ENCODE data around the gene AWAT2. TPM values are rescaled to one million over a fixed set of nuclear protein-coding genes. Genes with fewer than 3 reads are reported as not detected.

AWAT2 gene, protein sequence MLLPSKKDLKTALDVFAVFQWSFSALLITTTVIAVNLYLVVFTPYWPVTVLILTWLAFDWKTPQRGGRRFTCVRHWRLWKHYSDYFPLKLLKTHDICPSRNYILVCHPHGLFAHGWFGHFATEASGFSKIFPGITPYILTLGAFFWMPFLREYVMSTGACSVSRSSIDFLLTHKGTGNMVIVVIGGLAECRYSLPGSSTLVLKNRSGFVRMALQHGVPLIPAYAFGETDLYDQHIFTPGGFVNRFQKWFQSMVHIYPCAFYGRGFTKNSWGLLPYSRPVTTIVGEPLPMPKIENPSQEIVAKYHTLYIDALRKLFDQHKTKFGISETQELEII
- total RNA-seq (not detected), polyA plus RNA-seq (ENCODE audit: insufficient read depth in 1 of 8, insufficient read length in 8 of 8, low replicate concordance in 1 of 8) (under 1 TPM in 1 of 8 donors, not detected in 7; 0.08 TPM)
- long read RNA-seq, donor 1 = 0 reads
- long read RNA-seq, donor 2 = 0 reads
- long read RNA-seq, donor 3 = 0 reads
- long read RNA-seq, donor 4 = 0 reads
- long read RNA-seq, donor 5 = 0 reads
- long read RNA-seq, donor 6 = 0 reads
- long read RNA-seq, donor 7 = 0 reads
- long read RNA-seq, donor 8 = 0 reads
- long read RNA-seq, donor 9 = 0 reads
- long read RNA-seq, donor 10 = 0 reads
- long read RNA-seq, donor 11 = 0 reads

DNA sequence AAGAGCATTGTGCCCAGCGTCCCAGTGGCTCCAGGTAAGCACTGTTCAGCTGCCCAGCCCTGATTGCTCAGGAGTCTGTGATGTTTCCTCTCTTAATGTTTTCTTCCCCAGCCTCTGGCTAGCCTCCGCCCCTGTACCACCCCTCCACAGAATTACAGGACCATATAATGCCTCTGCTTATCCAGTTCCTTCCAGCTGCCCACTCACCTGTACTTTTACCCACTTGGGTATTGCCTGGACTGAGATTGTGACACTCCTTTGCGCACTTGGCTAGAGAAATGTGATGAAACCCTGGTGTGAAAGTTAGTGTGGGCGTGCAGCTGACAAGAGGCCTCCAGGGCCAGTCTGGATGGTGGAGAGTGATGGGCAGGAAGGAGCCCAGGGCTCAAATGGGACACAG is at the start of gene AWAT2:
AWAT2 (minus strand) TSS at position 14 of the 400 bp plus-strand sequence; CDS start at position 8, 6 bp downstream.
- no peak within 1 kb of the TSS for H3K4me3 ChIP-seq (ENCODE audit: low read length)
- 72% methylated on average over 3 of the region's 4 CpGs for WGBS (ENCODE audit: insufficient coverage)
- no peak for DNase-seq

DNA sequence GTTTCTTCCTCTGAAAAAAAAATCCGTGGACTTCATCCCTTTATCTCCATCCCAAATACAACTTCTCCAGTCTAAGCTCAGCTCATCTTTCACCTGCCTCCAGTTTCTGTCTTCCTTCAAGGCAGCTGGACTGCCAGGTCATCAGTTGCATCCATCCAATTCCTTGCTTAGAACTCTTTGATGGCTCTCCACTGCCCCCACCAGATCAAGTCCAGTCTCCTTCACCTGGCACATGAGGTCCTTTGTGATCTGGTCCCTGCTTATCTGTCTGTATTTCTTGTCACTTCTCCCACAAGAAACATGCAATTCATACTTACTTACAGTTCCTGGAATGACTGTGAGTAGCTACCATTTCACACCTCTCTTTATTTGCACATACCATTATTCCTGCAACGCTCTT is 46.3 kb upstream of the AWAT2 start:
- peaks cover 10% of the 10 kb centered on the region for H3K27me3 ChIP-seq (ENCODE audit: control insufficient read depth, insufficient read depth, low read length)
- no peak overlapping the region for H3K27ac ChIP-seq (ENCODE audit: low read length)
- 31% methylated on average over 2 of the region's 2 CpGs for WGBS (ENCODE audit: insufficient coverage)
- H3K9me3 ChIP-seq (replicated peaks; ENCODE audit: control insufficient read depth, low read depth, low read length) = no peaks in the 10 kb centered on the region
- H3K36me3 ChIP-seq (ENCODE audit: control insufficient read depth, insufficient read depth, low read length) = no peaks in the 10 kb centered on the region
- no peak overlapping the region for H3K4me3 ChIP-seq (ENCODE audit: low read length)
- DNase-seq = peak; percentile 41
- no peaks in the 10 kb centered on the region for H3K4me1 ChIP-seq (ENCODE audit: control insufficient read depth, insufficient read depth, low read length)

More for the DNA sequence above, at the start of gene AWAT2:
- Histone ChIP-seq H3K9me3 (replicated peaks; ENCODE audit: control insufficient read depth, low read depth, low read length) (no peaks in the 10 kb centered on the region), H3K27me3 (ENCODE audit: control insufficient read depth, insufficient read depth, low read length) (peaks cover 19% of the 10 kb centered on the region), H3K36me3 (ENCODE audit: control insufficient read depth, insufficient read depth, low read length) (no peaks in the 10 kb centered on the region), H3K4me1 (ENCODE audit: control insufficient read depth, insufficient read depth, low read length) (peaks cover 4% of the 10 kb centered on the region), H3K27ac (ENCODE audit: low read length) (no peak within 1 kb of the TSS)

DNA sequence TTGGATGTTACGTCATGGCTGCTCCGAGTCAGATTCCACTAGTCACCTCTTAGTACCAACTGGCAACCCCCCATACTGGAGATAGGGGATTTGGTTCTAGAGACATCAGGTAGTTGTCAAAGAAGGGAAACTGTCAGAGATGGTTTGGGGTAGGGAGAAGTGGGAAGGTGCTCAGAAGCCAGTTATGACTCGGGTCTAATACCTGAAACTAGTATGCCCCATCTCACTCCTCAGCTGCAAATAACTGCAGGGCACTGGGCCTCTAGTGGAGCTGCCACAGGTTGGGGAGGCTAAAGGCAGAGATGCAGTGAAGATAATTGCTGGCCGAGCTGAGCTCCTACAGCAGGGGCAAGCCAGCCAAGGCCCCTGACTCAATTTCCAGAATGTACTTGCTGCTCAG is 42.5 kb upstream of the AWAT2 start:
- no peak for DNase-seq
- no peak overlapping the region for H3K27ac ChIP-seq (ENCODE audit: low read length)
- WGBS (ENCODE audit: insufficient coverage) = 78% methylated on average over 1 of the region's 4 CpGs
- H3K9me3 ChIP-seq (replicated peaks; ENCODE audit: control insufficient read depth, low read depth, low read length) = no peaks in the 10 kb centered on the region
- no peaks in the 10 kb centered on the region for H3K36me3 ChIP-seq (ENCODE audit: control insufficient read depth, insufficient read depth, low read length)
- peaks cover 18% of the 10 kb centered on the region for H3K4me1 ChIP-seq (ENCODE audit: control insufficient read depth, insufficient read depth, low read length)
- H3K4me3 ChIP-seq (ENCODE audit: low read length) = no peak overlapping the region
- H3K27me3 ChIP-seq (ENCODE audit: control insufficient read depth, insufficient read depth, low read length) = peaks cover 12% of the 10 kb centered on the region

DNA sequence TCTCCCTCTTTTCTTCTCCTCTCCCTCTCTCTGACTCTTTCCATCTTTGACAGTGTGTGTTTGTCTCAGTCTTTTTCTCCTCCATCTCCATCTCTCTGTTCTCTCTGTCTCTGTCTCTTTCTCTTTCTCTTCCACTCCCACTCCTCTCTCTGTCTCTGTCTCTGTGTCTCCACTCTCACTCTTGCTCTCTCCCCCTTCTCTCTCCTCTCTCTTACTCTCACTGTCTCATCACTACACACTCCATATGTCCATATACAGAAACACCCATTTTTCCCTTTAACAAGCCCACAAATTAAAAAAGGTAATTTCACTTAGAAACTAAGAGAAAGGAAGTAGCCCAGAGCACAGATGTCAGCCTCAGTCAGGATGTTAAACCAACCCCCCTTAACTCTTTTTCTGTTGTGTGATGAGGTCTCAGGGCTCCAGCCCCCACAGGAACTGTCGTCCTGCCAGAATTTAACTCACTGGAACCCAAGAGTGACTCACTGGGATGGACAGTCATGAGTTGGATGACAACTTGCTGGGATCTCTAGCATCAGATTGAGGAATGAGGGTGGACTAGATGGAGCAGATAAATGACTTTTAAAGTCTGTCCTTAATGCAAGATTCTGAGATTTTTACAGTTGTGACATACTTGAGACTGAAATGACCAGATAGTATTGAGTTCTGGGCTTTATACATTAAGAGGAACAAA is 40.0 kb upstream of the AWAT2 start:
- H3K36me3 ChIP-seq (ENCODE audit: control insufficient read depth, insufficient read depth, low read length) = no peaks in the 10 kb centered on the region
- no CpG with 5 or more reads among the region's 1 CpG for WGBS (ENCODE audit: insufficient coverage)
- DNase-seq = peak; percentile 47
- H3K4me3 ChIP-seq (ENCODE audit: low read length) = no peak overlapping the region
- H3K9me3 ChIP-seq (replicated peaks; ENCODE audit: control insufficient read depth, low read depth, low read length) = no peaks in the 10 kb centered on the region
- H3K4me1 ChIP-seq (ENCODE audit: control insufficient read depth, insufficient read depth, low read length) = peaks cover 18% of the 10 kb centered on the region
- H3K27ac ChIP-seq (ENCODE audit: low read length) = no peak overlapping the region
- peaks cover 13% of the 10 kb centered on the region for H3K27me3 ChIP-seq (ENCODE audit: control insufficient read depth, insufficient read depth, low read length)

DNA sequence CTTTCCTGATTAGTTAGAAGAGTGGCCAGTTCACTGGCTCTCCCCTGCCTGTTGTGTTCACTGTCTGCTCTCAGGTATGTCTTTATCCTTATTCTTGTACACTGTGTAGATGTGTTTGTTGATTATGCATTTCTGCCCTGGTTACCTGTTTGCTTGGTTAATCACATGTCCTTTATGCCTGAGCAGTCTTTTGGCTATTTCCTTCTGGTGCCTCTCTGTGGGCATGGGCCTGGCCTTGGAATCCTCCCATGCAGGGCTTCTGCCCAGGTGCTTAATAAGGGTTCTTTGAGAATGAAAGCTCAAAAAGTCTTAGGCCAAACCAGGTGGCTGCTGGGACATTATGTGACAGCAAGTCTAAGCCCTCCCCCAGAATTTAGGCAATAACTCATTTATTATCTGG is 39.0 kb upstream of the AWAT2 start:
- Histone ChIP-seq H3K9me3 (replicated peaks; ENCODE audit: control insufficient read depth, low read depth, low read length) (no peaks in the 10 kb centered on the region), H3K27ac (ENCODE audit: low read length) (no peak overlapping the region), H3K4me3 (ENCODE audit: low read length) (no peak overlapping the region), H3K27me3 (ENCODE audit: control insufficient read depth, insufficient read depth, low read length) (peaks cover 18% of the 10 kb centered on the region), H3K4me1 (ENCODE audit: control insufficient read depth, insufficient read depth, low read length) (peaks cover 18% of the 10 kb centered on the region), H3K36me3 (ENCODE audit: control insufficient read depth, insufficient read depth, low read length) (no peaks in the 10 kb centered on the region)
- DNase-seq = no peak

DNA sequence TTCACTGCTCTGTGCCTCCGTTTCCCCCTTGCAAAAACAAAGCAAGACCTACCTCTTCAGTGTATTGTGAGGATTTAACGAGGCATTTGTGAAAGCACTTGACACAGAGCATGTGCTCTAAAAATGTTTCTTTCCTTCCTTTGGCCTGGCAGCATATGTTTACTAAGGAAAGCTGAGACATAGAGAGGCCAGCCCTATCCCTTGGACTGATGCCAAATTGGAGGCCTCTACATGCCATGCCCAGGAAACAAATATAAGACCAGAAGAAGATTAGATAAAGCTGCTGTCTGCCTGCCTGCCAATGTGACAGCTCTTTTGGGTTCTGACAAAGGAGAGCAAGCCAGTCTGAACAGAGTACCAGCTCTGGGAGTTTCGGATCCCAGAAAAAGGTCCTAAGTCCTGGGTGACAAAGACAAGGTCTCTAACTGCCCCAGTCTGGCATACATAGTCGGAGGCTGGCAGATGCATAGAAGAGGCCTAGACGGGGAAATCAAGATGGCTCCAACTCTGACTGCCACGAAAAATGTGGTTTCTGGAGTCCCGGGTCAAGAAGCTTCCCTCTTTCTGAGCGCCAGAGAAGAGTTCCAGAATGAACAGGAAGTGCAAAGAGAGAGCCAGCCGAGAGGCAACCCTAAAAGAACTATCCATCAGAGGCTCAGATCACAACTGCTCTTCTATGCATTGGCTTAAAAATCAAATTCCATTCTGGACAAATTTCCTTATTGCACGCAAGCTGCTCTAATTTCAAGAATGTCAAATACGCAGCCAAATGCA is 38.3 kb upstream of the AWAT2 start:
- no peak overlapping the region for H3K4me3 ChIP-seq (ENCODE audit: low read length)
- H3K9me3 ChIP-seq (replicated peaks; ENCODE audit: control insufficient read depth, low read depth, low read length) = no peaks in the 10 kb centered on the region
- peak; percentile 50 for DNase-seq
- 48% methylated on average over 6 of the region's 11 CpGs for WGBS (ENCODE audit: insufficient coverage)
- no peaks in the 10 kb centered on the region for H3K36me3 ChIP-seq (ENCODE audit: control insufficient read depth, insufficient read depth, low read length)
- H3K27ac ChIP-seq (ENCODE audit: low read length) = no peak overlapping the region
- H3K27me3 ChIP-seq (ENCODE audit: control insufficient read depth, insufficient read depth, low read length) = peaks cover 21% of the 10 kb centered on the region
- H3K4me1 ChIP-seq (ENCODE audit: control insufficient read depth, insufficient read depth, low read length) = peaks cover 18% of the 10 kb centered on the region

DNA sequence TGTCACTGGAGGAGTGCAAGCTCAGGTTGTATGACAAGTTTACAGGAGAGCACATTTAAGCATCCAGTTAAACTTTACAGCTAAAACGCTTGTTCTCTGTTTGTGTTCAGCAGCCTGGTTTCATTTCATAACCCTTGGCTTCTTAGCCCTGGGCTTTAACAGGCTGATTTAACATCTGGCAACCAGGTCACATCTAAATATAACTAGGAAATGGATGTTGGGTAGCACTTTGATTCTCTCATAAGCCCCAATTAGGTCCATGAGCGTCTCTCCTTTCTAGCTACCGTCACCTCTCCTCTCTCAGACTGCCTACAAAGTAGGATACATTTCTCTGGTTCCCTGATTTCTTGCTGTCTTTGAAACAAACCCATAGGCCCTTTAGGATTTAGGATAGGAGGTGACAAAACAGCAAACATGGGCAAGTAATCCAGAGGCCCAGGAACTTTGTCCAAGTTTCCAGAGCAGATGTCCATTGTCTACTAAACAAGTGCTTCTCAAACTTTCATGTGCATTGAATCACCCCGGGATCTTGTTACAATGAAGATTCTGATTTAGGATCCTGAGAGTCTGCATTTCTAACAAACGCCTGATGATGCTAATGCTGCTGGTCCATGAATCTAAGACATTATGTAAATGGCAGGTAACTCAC is 35.0 kb upstream of the AWAT2 start:
- 57% methylated on average over 1 of the region's 5 CpGs for WGBS (ENCODE audit: insufficient coverage)
- H3K4me3 ChIP-seq (ENCODE audit: low read length) = no peak overlapping the region
- DNase-seq = peak; percentile 57
- no peaks in the 10 kb centered on the region for H3K36me3 ChIP-seq (ENCODE audit: control insufficient read depth, insufficient read depth, low read length)
- H3K27me3 ChIP-seq (ENCODE audit: control insufficient read depth, insufficient read depth, low read length) = peaks cover 16% of the 10 kb centered on the region
- no peaks in the 10 kb centered on the region for H3K9me3 ChIP-seq (replicated peaks; ENCODE audit: control insufficient read depth, low read depth, low read length)
- H3K27ac ChIP-seq (ENCODE audit: low read length) = no peak overlapping the region
- H3K4me1 ChIP-seq (ENCODE audit: control insufficient read depth, insufficient read depth, low read length) = peaks cover 18% of the 10 kb centered on the region

DNA sequence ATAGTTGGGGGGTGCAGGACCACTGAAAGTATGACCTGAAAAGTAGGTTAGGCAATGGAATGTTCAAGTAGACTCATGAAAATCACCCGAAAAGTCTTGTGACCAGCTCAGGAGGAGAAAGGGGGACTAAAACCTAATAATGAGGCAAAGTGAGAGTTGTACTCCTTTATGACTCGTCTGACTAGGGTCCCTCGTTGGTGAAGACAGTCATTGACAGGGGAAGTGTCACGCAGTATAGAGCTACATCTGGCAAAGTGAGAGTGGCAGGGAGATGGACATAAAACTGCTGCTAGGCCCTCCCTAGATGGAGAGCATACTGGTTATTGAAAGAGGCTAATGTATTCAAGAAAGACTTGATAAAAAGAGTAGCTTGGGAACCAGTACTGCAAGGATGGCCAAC is 33.0 kb upstream of the AWAT2 start:
- H3K9me3 ChIP-seq (replicated peaks; ENCODE audit: control insufficient read depth, low read depth, low read length) = no peaks in the 10 kb centered on the region
- H3K4me1 ChIP-seq (ENCODE audit: control insufficient read depth, insufficient read depth, low read length) = peaks cover 4% of the 10 kb centered on the region
- no peak overlapping the region for H3K27ac ChIP-seq (ENCODE audit: low read length)
- peaks cover 19% of the 10 kb centered on the region for H3K27me3 ChIP-seq (ENCODE audit: control insufficient read depth, insufficient read depth, low read length)
- H3K4me3 ChIP-seq (ENCODE audit: low read length) = no peak overlapping the region
- no peaks in the 10 kb centered on the region for H3K36me3 ChIP-seq (ENCODE audit: control insufficient read depth, insufficient read depth, low read length)
- 50% methylated on average over 4 of the region's 4 CpGs for WGBS (ENCODE audit: insufficient coverage)
- no peak for DNase-seq

DNA sequence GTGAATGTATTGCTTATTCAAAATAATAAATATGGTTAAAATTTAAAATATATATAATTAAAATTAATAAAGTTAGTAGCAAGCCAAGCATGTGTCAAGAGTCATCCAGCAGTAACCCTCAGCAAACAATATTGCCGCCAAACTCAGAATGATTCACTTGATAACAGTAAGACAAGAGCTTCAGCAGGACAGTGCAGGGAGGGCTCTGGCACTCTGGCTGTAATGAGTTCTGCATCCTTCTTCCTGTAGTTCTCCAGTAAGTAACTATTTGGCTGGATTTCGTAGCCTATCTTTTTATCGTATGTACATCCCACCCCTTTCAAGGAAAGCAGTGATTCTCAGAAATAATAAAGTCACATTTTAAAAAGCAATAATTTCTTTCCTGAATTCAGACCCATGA is 30.1 kb upstream of the AWAT2 start:
- peaks cover 18% of the 10 kb centered on the region for H3K27me3 ChIP-seq (ENCODE audit: control insufficient read depth, insufficient read depth, low read length)

More for the DNA sequence above, 30.1 kb upstream of the AWAT2 start:
- Histone ChIP-seq H3K4me3 (ENCODE audit: low read length) (no peak overlapping the region), H3K9me3 (replicated peaks; ENCODE audit: control insufficient read depth, low read depth, low read length) (no peaks in the 10 kb centered on the region), H3K4me1 (ENCODE audit: control insufficient read depth, insufficient read depth, low read length) (no peaks in the 10 kb centered on the region), H3K27ac (ENCODE audit: low read length) (no peak overlapping the region), H3K36me3 (ENCODE audit: control insufficient read depth, insufficient read depth, low read length) (no peaks in the 10 kb centered on the region)
- WGBS (ENCODE audit: insufficient coverage) = no CpG with 5 or more reads among the region's 3 CpGs
- no peak for DNase-seq
